Measurements from ENCODE around the gene AFAP1L1. TPM values are rescaled to one million over a fixed set of nuclear protein-coding genes. Genes with fewer than 3 reads are reported as not detected.

Gene AFAP1L1
- total and polyA plus RNA-seq, 7 donors, result 10.8 to 39.9 (median 23.0) TPM

DNA sequence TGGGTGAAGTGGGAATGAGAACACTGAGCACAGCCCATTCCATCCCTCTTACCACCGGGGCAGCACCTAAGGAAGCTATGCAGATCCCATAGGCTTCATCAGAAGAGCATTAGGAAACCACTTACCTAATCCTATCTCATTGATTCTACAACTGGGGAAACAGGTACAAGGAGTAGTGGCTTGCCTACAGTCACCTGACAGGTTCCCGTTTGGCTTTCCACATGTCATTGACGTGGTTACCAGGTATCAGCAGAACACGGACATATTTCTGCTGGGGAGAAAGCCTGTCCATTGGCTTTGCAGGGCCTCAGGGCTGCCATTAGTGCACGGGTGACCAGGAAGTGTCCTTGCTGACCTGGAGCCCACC lies 11.3 kb downstream of the AFAP1L1 start:
- 60 to 61% (median 60%) methylated on average over 5 of the region's 5 CpGs for WGBS, 3 donors

DNA sequence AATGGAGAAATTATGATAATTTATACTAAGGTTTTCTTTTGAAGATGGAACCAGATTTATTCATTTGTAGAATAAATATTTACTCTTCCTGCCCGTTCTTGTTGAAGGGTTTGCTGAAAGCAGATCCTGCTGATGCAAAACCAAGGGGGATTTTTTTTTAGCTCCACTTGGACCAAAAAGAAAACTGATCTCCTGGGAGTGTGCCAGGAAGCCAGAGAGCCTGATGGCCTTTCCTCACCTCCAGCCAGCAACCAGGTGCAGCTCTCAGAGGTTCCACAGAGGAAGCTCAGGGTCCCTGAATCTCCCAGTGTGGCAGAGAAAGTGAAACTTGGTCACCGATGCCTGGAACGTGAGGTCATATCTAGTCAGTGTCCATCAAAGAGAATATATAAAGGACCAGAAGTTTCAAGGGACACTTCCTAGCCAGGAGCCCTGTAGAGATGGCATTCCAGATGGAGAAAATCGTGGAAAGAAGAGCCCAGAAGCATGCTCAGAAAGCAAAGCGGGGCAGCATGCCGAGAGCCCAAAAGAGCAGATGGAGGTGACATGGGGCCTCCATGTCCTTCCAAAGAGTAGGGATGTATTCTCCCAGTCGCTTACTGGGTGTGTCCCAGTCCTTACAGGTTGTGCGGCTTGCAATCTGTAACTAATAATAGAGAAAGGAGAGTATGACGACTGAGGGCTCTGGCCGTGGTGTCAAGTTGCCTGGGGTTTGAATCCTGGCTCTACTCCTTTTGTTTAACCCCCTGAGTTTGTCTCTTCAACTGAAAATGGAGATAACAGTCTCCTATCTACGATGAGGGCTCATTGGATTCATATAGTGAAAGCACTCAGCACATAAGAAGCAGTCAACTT lies 12.2 kb downstream of the AFAP1L1 start:
- ATAC-seq (peak; percentile 55 to 63 (median 61)), DNase-seq (no peak)
- Histone ChIP-seq H3K27me3 (ENCODE audit: insufficient read depth in 3 of 3, low read length in 2 of 3) (no peaks in the 10 kb centered on the region), H3K4me3 (peak overlapping the region; percentile 47), H3K4me1 (peaks cover 71% of the 10 kb centered on the region), H3K36me3 (ENCODE audit: insufficient read depth in 1 of 2, low read depth in 1 of 2) (no peaks in the 10 kb centered on the region), H3K9me3 (no peaks in the 10 kb centered on the region), H3K27ac (peak overlapping the region; percentile 66)
- WGBS, 3 donors, result 15 to 29% (median 16%) methylated on average over 11 of the region's 11 CpGs
- intact Hi-C loops (cut with DNase I), result no loop called here
- TF ChIP-seq, protein P1, sequence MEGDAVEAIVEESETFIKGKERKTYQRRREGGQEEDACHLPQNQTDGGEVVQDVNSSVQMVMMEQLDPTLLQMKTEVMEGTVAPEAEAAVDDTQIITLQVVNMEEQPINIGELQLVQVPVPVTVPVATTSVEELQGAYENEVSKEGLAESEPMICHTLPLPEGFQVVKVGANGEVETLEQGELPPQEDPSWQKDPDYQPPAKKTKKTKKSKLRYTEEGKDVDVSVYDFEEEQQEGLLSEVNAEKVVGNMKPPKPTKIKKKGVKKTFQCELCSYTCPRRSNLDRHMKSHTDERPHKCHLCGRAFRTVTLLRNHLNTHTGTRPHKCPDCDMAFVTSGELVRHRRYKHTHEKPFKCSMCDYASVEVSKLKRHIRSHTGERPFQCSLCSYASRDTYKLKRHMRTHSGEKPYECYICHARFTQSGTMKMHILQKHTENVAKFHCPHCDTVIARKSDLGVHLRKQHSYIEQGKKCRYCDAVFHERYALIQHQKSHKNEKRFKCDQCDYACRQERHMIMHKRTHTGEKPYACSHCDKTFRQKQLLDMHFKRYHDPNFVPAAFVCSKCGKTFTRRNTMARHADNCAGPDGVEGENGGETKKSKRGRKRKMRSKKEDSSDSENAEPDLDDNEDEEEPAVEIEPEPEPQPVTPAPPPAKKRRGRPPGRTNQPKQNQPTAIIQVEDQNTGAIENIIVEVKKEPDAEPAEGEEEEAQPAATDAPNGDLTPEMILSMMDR (IDR thresholded peaks at IDR 0.05), result no peak

More for the DNA sequence above, 11.3 kb downstream of the AFAP1L1 start:
- Histone ChIP-seq H3K27ac (peak overlapping the region; percentile 66), H3K27me3 (ENCODE audit: insufficient read depth in 3 of 3, low read length in 2 of 3) (no peaks in the 10 kb centered on the region), H3K9me3 (no peaks in the 10 kb centered on the region), H3K36me3 (ENCODE audit: insufficient read depth in 1 of 2, low read depth in 1 of 2) (no peaks in the 10 kb centered on the region), H3K4me3 (peak overlapping the region; percentile 47), H3K4me1 (peaks cover 66% of the 10 kb centered on the region)
- DNase-seq (no peak), ATAC-seq (no peak)
- intact Hi-C loops (cut with DNase I), result no loop called here
- TF ChIP-seq, protein P1 (IDR thresholded peaks at IDR 0.05), result no peak

DNA sequence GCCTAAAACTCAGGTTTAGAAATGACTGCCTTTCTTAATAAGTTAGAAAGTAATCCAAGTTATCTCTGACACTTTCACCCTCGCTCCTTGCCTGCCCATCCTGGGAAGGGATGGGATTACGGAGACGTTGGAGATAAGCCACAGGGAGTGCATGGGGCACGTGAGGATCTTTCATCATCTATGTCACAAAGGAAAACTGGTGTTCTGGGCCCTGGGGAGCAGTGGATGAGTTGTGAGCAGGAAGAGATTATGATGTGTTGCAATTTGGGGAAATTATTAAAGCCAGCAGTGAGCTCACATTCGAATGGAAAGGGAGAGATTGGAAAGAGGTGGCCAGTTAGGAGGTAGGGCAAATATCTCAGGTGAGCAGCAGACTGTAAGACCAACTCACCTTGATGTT lies 12.8 kb downstream of the AFAP1L1 start:
- Histone ChIP-seq H3K27me3 (ENCODE audit: insufficient read depth in 3 of 3, low read length in 2 of 3) (no peaks in the 10 kb centered on the region), H3K4me1 (peaks cover 72% of the 10 kb centered on the region), H3K9me3 (no peaks in the 10 kb centered on the region), H3K27ac (peak overlapping the region; percentile 66), H3K36me3 (ENCODE audit: insufficient read depth in 1 of 2, low read depth in 1 of 2) (no peaks in the 10 kb centered on the region), H3K4me3 (peak overlapping the region; percentile 47)
- peak; percentile 12 to 64 (median 48) for ATAC-seq
- intact Hi-C loops (cut with DNase I), result no loop called here
- TF ChIP-seq, protein P1 (IDR thresholded peaks at IDR 0.05), result no peak
- WGBS, 3 donors, result 8 to 12% (median 10%) methylated on average over 5 of the region's 5 CpGs
- DNase-seq, result peak; percentile 67 to 80

DNA sequence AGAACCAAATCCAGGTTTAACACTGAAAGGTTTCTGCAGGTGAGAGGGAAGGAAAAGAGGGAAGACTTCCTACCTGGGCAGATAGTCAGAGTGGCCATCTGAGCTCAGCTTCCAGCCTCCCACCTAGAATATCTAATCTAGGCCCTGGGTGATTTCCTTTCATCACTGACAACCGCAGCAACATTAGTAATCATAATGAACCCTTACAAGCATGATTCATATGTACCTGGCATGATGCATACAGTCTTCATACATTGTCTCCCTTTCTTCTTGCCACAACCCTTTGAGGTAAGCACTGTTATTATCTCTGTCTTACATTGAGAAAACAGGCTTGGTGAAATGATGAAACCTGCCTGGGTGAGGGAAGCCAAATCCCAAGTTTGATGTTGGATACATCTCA lies 13.5 kb downstream of the AFAP1L1 start:
- Histone ChIP-seq H3K4me3 (no peak overlapping the region), H3K4me1 (peaks cover 73% of the 10 kb centered on the region), H3K27me3 (ENCODE audit: insufficient read depth in 3 of 3, low read length in 2 of 3) (no peaks in the 10 kb centered on the region), H3K27ac (peak overlapping the region; percentile 66), H3K36me3 (ENCODE audit: insufficient read depth in 1 of 2, low read depth in 1 of 2) (no peaks in the 10 kb centered on the region), H3K9me3 (no peaks in the 10 kb centered on the region)
- ATAC-seq (no peak), DNase-seq (no peak)
- intact Hi-C loops (cut with DNase I), result no loop called here
- TF ChIP-seq, protein P1 (IDR thresholded peaks at IDR 0.05), result no peak
- 71 to 86% (median 79%) methylated on average over 1 of the region's 1 CpG for WGBS, 3 donors
